K562 (cell line): ENCODE results near the gene SELENOO.
A peak's percentile ranks its signal among the peaks of the same experiment; 100 is the strongest.

Source experiments
- CTCF ChIP-seq, 3 experiments: IDR thresholded peaks in 2 of 3; conservative IDR thresholded peaks in 1 of 3; 2 replicates each; pipeline ENCODE4 v1.5.1; 2011 to 2012; ENCODE audit warnings: low read length in 3 of 3, mild to moderate bottlenecking in 3 of 3, control low read depth in 2 of 3, improper control_type of control experiment in 1 of 3, inconsistent platforms in 1 of 3, low read depth in 1 of 3, mixed read lengths in 1 of 3, moderate library complexity in 1 of 3; ENCODE audit not compliant: insufficient read depth in 2 of 3
- GABPA ChIP-seq: fragments of 200-800 bp; sonication (Bioruptor generic); conservative IDR thresholded peaks from 2 replicates; pipeline ENCODE4 v1.6.1; 2016; ENCODE audit warnings: low read depth, missing genetic modification characterization, missing compliant biosample characterization
- HNRNPLL ChIP-seq: fragments of 200-400 bp; formaldehyde crosslinking; IDR thresholded peaks from 2 replicates; pipeline ENCODE4 v1.6.1; 2017; ENCODE audit warnings: low read length, low read depth, mild to moderate bottlenecking; ENCODE audit not compliant: poor library complexity, severe bottlenecking
- KHSRP ChIP-seq: fragments of 450-650 bp; IDR thresholded peaks from 2 replicates; pipeline ENCODE4 v1.6.1; 2017
- POLR2A ChIP-seq: fragments of 450-650 bp; conservative IDR thresholded peaks from 2 replicates; pipeline ENCODE4 v1.6.1; 2016
- SRF ChIP-seq, 2 experiments: fragments of 250-450, 450-650 bp in 1 of 2; sonication (Bioruptor Pico) in 1 of 2; sonication (generic) in 1 of 2; formaldehyde crosslinking; IDR thresholded peaks; 2 replicates each; pipeline versions ENCODE4 v1.5.0 to v1.5.1; 2020 to 2022; ENCODE audit warnings: mild to moderate bottlenecking in 1 of 2, missing genetic modification reagents in 1 of 2
- YY1 ChIP-seq, 3 experiments: IDR thresholded peaks; 2 replicates each; pipeline ENCODE4 v1.6.1; 2011; ENCODE audit warnings: low read length in 2 of 3, mild to moderate bottlenecking in 2 of 3, moderate library complexity in 2 of 3, borderline replicate concordance in 1 of 3, control low read depth in 1 of 3, low read depth in 1 of 3; ENCODE audit not compliant: insufficient read depth in 3 of 3, insufficient replicate concordance in 2 of 3, control insufficient read depth in 1 of 3, insufficient read length in 1 of 3; ENCODE audit errors: extremely low read depth in 1 of 3
- ZBTB33 ChIP-seq: sonication (generic); formaldehyde crosslinking; IDR thresholded peaks from 2 replicates; pipeline ENCODE4 v1.8.1; 2023; ENCODE audit warnings: mild to moderate bottlenecking, missing genetic modification reagents
- ZNF589 ChIP-seq: fragments of 200-800 bp; sonication (Bioruptor generic); IDR thresholded peaks from 2 replicates; pipeline ENCODE4 v1.6.1; 2016; ENCODE audit warnings: low read depth, missing genetic modification characterization, missing compliant biosample characterization
- ZNF717 ChIP-seq: fragments of 250-450 bp; sonication (Bioruptor Pico); IDR thresholded peaks from 2 replicates; pipeline ENCODE4 v1.5.0; 2021

- TF ChIP-seq HNRNPLL (no peak), GABPA (tag) (no peak), CTCF (IDR thresholded peaks at IDR 0.05 in 2 of 3, conservative IDR thresholded peaks at IDR 0.05 in 1 of 3; ENCODE audit: insufficient read depth in 2 of 3, low read depth in 1 of 3, low read length in 3 of 3) (no peak), SRF (CRISPR knock-in tag; IDR thresholded peaks at IDR 0.05) (no peak), POLR2A (no peak), ZNF589 (CRISPR knock-in tag) (no peak), ZBTB33 (CRISPR knock-in tag) (peak; percentile 19; the same call in 1 of the 2 replicates), ZNF717 (no peak), KHSRP (no peak), YY1 (IDR thresholded peaks at IDR 0.05; ENCODE audit: borderline replicate concordance in 1 of 3, control insufficient read depth in 1 of 3, extremely low read depth in 1 of 3, insufficient read depth in 3 of 3, insufficient read length in 1 of 3, insufficient replicate concordance in 2 of 3, low read depth in 1 of 3, low read length in 2 of 3) (no peak)
These were observed 26.0 kb downstream of the SELENOO start for GRCh38 chr22:50226875-50227165.
